ENCODE data around the gene GRB10.
"Not testable (repeated sequence)": the region's sequence is repeated elsewhere in the genome, so short reads cannot be mapped to it uniquely, and the experiment has no call there.

GRB10 gene

DNA sequence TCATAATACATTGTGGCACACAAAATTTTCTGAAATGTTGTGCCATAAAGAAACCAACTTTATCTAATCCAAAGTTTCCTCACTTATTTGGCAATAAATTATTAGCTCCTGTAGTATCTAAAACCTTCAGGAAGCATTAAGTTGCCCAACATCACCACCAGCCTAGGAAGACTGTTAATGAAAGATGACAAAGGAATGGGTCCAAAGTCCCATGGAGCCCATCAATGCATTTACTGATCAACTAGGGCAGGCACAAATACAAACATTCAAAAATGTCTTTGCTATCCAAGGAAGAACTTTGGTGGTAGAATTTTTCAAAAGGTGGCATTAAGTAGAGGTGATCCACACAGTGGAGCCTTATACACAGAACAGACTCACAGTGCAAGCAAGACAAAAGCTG lies 4.5 kb downstream of the GRB10 start:
- DNase-seq: no peak

DNA sequence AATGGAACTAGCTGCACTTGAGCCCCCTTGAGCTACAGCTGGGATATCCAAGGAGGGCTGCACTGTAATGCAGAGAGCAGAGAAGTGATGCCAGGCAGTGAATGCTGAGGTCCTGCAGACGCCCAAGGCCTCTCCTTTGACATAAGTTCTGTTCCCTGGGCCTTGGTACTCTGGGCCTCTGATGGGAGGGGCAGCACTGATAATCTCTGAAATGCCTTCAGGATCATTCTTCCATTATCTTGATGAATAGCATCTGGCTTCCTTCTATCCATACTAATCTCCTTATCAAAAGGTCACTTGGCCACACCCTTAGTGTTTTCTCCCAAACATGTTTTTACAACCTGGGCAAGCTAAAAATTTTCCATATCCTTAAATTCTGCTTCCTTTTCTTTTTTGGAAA lies 6.9 kb downstream of the GRB10 start:
- DNase-seq: no peak

GRCh38 chr7:50775231-50775630 lies 7.5 kb downstream of the GRB10 start:
- no peak for DNase-seq

DNA sequence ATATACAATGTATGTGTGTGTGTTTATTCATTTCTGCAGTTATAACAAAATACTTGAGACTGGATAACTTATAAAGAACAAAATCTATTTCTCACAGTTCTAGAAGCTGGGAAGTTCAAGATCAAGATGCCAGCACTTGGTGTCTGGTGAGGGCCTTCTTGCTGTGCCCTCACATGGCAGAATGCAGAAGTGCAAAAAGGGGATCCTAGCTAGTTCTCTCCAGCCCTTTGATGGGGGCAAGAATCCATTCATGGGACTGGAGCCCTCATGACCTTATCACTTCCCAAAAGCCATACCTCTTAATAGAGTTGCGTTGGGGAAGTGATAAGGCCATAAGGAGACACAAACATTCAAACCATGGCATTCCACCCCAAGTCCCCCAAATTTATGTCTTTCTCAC lies 8.4 kb downstream of the GRB10 start:
- no peak for DNase-seq

DNA sequence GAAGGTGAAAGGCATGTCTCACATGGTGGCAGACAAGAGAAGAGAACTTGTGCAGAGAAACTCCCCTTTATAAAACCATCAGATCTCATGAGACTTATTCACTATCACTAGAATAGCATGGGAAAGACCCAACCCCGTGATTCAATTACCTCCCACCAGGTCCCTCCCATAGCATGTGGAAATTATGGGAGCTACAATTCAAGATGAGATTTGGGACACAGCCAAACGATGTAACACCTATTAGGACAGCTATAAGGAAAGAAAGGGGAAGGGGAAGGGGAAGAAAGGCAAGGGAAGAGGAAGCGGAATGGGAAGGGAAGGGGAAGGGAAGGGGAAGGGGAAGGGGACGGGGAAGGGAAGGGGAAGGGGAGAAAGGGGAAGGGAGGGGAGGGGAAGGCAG lies 9.6 kb downstream of the GRB10 start:
- not testable (repeated sequence) for DNase-seq

DNA sequence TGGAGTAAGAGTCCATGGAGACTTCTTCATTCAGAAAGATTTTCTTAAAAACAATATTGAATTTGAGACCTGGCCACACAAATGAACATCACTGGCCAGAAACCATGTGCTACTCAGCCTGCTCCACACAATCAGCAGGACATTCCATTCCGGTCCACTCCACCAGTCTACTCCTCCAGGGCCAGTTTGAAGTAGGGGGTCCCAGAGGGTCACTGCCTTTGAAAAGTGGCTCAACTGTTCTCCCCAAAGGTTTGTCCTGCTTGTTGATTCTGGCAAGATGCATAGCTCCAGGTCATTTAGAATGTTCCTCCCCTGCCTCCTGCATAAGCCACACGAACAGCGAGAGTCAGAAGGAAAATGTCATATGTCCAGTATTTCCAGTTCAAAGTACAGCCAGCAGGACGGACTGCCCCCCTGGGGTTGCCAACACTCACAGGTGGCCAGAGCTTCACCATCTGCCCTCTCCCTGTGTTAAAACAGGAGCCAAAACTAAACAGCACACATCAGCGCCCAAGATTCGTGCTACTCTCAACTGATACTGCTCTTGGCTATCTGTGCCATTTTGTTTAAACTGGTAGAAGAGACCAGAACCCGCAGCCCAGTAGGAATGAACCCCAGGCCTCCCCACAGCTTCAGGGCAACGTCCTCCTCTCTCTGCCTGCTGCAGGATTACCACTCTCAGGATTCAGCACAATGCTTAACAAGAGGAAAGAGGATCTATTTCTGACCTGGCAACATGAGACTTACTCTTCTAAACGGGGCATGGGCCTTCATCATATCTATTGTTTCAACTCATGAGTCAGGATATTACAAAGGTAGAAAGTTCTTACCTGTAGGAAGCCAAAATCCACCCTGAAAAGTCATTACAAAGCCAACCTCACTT lies 11.3 kb downstream of the GRB10 start:
- no peak for DNase-seq

DNA sequence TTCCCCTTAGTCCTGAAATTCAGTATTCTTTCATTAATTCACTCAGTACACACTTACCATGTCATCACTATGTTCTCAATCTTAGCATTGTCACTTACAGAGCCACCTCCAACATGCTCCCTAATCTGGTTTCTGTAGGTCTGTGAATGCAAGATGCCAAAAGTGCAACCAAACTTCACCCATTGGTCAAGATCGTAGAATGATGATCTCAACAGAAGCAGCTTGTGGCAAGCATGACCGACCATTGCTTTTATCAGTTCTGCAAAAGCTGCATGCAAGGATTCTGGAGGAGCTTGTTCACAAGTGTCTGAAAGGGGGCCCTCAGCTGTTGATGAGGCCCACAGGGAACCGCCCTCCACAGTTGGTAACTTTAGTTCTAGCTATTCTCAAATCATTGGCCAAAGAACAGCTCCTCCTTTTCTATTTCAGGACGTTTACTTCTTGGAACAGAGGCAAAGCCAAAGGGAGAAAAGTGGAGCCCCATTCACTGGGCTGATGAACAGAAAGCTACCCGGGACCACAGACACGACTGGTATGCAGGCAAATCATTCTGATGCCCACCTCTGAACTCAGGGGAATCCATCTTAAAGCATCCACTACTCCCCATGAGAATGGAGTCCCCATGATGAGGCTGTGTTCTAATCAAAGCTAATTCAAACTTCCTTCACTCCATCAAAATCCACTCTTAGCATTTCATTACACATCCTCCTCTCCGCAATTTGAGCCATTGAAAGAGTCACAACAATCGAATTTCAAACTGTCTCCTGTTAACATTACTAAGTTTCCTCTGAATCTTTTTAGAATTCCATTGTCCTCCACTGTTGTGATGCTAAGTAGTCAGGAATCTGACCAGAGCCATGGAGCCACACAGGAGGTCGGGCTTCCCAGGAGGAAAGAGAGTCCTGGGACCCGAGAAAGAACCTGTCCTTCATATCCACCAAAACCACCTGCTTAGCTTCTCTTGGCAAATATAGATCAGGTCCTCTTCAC lies 13.9 kb downstream of the GRB10 start:
- DNase-seq: no peak

DNA sequence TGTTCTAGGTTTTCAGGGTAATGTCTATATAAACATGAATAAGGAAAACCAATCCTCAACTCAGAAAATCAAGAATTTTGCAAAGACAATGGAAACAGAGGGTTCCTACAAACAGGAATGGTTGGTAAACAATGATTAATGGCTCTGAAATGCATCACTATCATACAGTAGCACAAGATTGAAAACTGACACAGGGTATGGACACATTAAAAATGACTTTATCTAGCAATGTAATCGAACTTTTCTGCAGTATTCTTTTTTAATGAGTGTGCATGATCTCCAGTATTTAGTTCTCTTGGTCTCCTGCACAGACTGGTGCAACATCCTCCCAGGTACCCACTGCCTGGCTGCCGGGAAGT lies 15.9 kb downstream of the GRB10 start:
- DNase-seq: no peak

GRCh38 chr7:50766106-50766848 lies 16.4 kb downstream of the GRB10 start:
- DNase-seq: no peak

DNA sequence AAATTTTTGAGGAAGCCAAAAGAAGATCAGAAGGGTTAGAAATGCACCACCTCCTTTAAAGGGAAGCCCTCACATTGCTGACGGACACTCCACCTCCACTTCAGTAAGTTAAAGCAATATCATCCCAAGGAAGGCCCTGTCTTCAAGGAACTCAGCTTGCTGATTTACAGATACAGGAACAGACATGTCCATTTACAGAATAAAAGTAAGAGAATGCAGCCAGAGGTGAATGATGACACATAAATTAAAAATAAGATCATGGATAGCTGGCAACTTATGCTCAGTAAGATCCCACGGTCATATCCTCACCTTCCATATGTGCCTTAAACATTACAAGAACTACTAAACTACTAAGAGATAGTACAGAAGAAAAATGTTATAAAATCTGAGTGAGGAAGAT lies 20.4 kb downstream of the GRB10 start:
- DNase-seq: no peak

GRCh38 chr7:50761713-50762112 lies 21.0 kb downstream of the GRB10 start:
- no peak for DNase-seq

GRCh38 chr7:50757703-50758390 lies 24.8 kb downstream of the GRB10 start:
- no peak for DNase-seq

DNA sequence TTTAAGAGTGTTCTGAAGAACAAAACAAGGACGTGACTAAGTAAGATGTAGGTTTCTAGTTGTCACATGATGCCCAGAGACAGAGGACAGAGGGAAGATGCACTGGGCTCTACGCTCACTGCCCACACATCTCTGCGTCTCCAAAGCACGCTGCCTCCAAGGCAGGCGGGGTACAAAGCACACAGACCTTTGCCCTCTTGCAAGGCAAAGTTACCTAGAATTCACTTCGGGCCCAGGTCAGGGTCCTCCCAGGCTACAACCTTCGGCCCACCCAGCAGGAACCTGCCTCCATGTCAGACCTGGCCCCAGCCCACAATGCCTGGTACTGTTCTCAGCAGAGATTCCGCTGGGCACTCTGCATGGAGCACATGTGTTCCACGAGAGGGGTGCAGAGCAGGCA lies 26.5 kb downstream of the GRB10 start:
- DNase-seq: no peak

GRCh38 chr7:50754684-50755083 lies 28.0 kb downstream of the GRB10 start:
- no peak for DNase-seq

DNA sequence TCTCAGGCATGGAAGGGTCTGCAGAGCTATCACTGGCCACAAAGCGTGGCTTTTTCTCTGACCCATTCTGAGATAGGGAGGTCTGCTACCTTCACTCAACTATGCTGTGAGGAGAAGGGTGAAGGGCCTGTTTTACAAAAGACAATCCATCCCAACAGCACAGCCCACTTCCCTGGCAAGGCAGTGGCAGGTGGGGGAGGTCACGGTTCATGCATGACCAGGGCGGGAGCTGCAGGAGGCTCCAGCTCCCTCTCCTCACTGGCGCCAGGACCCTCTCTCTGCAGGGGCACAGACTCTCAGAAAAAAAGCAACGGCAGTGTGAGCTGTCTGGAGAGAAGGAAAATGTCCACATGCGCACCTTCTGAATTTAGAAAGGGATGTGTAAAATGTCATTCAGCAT lies 28.5 kb downstream of the GRB10 start:
- DNase-seq: no peak

GRCh38 chr7:50752422-50752821 lies 30.3 kb downstream of the GRB10 start:
- DNase-seq: no peak

DNA sequence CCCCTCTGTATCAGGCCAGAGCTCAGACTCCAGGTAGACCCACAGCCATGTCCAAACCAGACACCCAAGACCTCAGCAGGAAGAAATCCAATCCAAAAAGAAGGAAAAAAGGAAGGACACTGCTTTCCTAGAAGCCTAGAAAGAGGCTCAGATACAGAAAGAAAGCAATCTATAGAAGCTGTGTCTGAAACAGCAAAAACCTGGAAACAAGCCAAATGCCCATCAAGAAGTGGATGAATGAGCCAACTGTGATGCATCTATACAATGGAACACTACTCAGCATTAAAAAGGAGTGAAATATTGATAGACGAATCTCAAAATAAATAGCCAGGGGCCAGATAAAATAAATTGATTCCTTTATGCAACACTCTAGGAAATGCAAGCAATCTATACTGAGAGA lies 31.6 kb downstream of the GRB10 start:
- no peak for DNase-seq

DNA sequence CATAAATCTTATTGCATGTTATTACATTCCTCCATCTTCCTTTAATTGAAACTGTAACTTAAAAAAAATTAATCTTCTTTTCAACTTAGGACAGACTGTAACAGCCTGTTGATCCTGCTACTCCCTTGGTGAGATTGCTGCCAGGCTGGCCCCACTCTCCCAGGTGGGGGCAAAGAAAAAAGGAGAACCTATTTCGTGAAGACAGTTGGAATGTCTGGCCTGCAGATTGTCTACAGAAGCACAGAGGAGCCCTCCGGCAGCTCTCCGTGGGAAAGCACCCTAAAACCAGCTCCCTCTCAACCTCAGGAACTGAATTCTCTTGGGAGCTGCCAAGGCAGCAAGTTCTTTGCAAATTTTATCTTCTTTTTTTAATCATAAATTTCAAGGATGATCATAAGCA lies 32.8 kb downstream of the GRB10 start:
- no peak for DNase-seq

GRCh38 chr7:50748472-50748871 lies 34.2 kb downstream of the GRB10 start:
- no peak for DNase-seq

DNA sequence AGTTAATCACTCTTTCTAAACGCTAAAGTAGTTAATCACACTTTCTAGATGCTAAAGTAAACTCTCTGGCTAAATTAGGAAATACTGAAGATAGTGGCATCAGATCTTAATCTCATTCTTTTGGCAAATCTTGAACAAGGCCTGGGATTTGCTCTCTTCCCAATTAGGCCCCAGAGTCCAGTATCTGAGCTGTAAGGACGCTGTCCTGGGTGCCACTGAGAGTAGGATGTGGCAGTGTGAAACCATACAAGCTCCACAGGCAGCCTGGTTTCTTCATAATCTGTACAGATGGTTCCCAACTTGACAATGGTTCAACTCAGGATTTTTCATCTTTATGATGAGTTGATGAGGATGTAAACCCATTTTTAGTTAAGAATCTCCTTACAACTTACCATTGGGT lies 36.9 kb downstream of the GRB10 start:
- no peak for DNase-seq

DNA sequence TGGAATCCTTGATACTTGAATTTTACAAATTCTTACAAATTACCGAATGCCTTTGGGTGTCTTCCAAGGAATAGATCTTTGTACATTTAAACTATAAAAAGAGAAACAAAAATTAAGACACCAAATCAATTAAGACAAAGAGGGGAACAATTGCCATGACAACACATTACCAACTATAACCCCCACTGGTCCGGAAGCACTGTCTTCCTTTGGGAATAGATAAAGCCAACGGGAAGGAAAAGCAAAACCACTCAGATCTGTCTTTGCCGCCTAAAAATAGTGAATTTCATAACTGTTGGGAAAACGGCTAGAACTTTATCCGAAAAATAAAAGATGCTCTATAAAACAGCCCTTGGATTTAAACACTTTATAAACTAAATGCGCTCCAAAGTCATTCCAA lies 37.4 kb downstream of the GRB10 start:
- no peak for DNase-seq

GRCh38 chr7:50743893-50744292 lies 38.8 kb downstream of the GRB10 start:
- DNase-seq: no peak

GRCh38 chr7:50743016-50743415 lies 39.7 kb downstream of the GRB10 start:
- no peak for DNase-seq

Measured in NCI-H1694 (cell line).